GM04504 (cell line): ENCODE measurements around the gene KLF6.

Source experiments
- DNase-seq: peaks from one replicate; pipeline ENCODE4 v3.0.0-alpha.2; 2012; ENCODE audit warnings: low read depth

Gene KLF6

GRCh38 chr10:3784510-3785250 lies at the start of gene KLF6:
TSS of gene KLF6 (minus strand) at chr10:3785209. CDS start at chr10:3785014, 195 bp downstream.
- no peak for DNase-seq

- DNase-seq = no peak
These were observed 49.4 kb upstream of the KLF6 start for GRCh38 chr10:3834404-3834803.

- no peak for DNase-seq
These were observed 48.0 kb upstream of the KLF6 start for GRCh38 chr10:3833046-3833445.

GRCh38 chr10:3832022-3832786 lies 47.2 kb upstream of the KLF6 start:
- no peak for DNase-seq

- no peak for DNase-seq
These were observed 46.6 kb upstream of the KLF6 start for GRCh38 chr10:3831608-3832007.

- no peak for DNase-seq
These were observed 45.9 kb upstream of the KLF6 start for GRCh38 chr10:3830946-3831345.

GRCh38 chr10:3829156-3830050 lies 44.4 kb upstream of the KLF6 start:
- DNase-seq = no peak

GRCh38 chr10:3828404-3829155 lies 43.6 kb upstream of the KLF6 start:
- no peak for DNase-seq

- no peak for DNase-seq
These were observed 42.9 kb upstream of the KLF6 start for GRCh38 chr10:3827768-3828403.

GRCh38 chr10:3827266-3827665 lies 42.3 kb upstream of the KLF6 start:
- no peak for DNase-seq

GRCh38 chr10:3825862-3826351 lies 40.9 kb upstream of the KLF6 start:
- no peak for DNase-seq

GRCh38 chr10:3825244-3825643 lies 40.2 kb upstream of the KLF6 start:
- DNase-seq = peak; percentile 69

- DNase-seq = no peak
These were observed 37.7 kb upstream of the KLF6 start for GRCh38 chr10:3822541-3823330.

- no peak for DNase-seq
These were observed 35.2 kb upstream of the KLF6 start for GRCh38 chr10:3820255-3820654.

GRCh38 chr10:3816995-3817394 lies 32.0 kb upstream of the KLF6 start:
- DNase-seq = no peak

GRCh38 chr10:3814838-3815220 lies 29.8 kb upstream of the KLF6 start:
- DNase-seq = no peak

- DNase-seq = no peak
These were observed 29.2 kb upstream of the KLF6 start for GRCh38 chr10:3813986-3814837.

GRCh38 chr10:3813267-3813666 lies 28.3 kb upstream of the KLF6 start:
- DNase-seq = no peak

GRCh38 chr10:3812141-3812540 lies 27.1 kb upstream of the KLF6 start:
- no peak for DNase-seq
